Activated naive CD4-positive, alpha-beta T cell treated with anti-CD3 and anti-CD28 coated beads, Interleukin-2, amount 50 U/mL, for 24 hours (primary cell): ENCODE measurements around the gene CNIH2.

Experiments used
- H3K27ac Mint-ChIP-seq: one replicate; pipeline ENCODE4 v1.8.0; 2021; ENCODE audit warnings: mild to moderate bottlenecking, mixed read lengths
- H3K27me3 Mint-ChIP-seq: one replicate; pipeline ENCODE4 v1.8.0; 2021; ENCODE audit warnings: mixed read lengths
- H3K36me3 Mint-ChIP-seq: one replicate; pipeline ENCODE4 v1.8.0; 2021; ENCODE audit warnings: mixed read lengths
- H3K4me1 Mint-ChIP-seq: one replicate; pipeline ENCODE4 v1.8.0; 2021; ENCODE audit warnings: mixed read lengths
- H3K4me3 Mint-ChIP-seq: one replicate; pipeline ENCODE4 v1.8.0; 2021; ENCODE audit warnings: mild to moderate bottlenecking, mixed read lengths
- H3K9me3 Mint-ChIP-seq: one replicate; pipeline ENCODE4 v1.8.0; 2021; ENCODE audit warnings: mixed read lengths

The CNIH2 gene

GRCh38 chr11:66277471-66278362 is at the start of gene CNIH2:
TSS of gene CNIH2 (plus strand) at chr11:66278175. CDS start at chr11:66278457, 282 bp downstream.
- Mint-ChIP-seq H3K4me1 (peaks cover 34% of the 10 kb centered on the region), H3K36me3 (peaks cover 5% of the 10 kb centered on the region), H3K4me3 (peak within 1 kb of the TSS; percentile 66), H3K27ac (peak within 1 kb of the TSS; percentile 62), H3K9me3 (no peaks in the 10 kb centered on the region), H3K27me3 (peaks cover 1% of the 10 kb centered on the region)

GRCh38 chr11:66228521-66228920 is 49.5 kb upstream of the CNIH2 start:
- Mint-ChIP-seq H3K27me3 (no peaks in the 10 kb centered on the region), H3K36me3 (peaks cover 11% of the 10 kb centered on the region), H3K9me3 (no peaks in the 10 kb centered on the region), H3K4me3 (no peak overlapping the region), H3K27ac (peak overlapping the region; percentile 79), H3K4me1 (peaks cover under 1% of the 10 kb centered on the region)

GRCh38 chr11:66230156-66230555 is 47.8 kb upstream of the CNIH2 start:
- Mint-ChIP-seq H3K36me3 (peaks cover 10% of the 10 kb centered on the region), H3K9me3 (no peaks in the 10 kb centered on the region), H3K27ac (no peak overlapping the region), H3K4me3 (no peak overlapping the region), H3K27me3 (no peaks in the 10 kb centered on the region), H3K4me1 (no peaks in the 10 kb centered on the region)

GRCh38 chr11:66230978-66231377 is 47.0 kb upstream of the CNIH2 start:
- no peaks in the 10 kb centered on the region for H3K9me3 Mint-ChIP-seq
- H3K27me3 Mint-ChIP-seq, result no peaks in the 10 kb centered on the region
- H3K36me3 Mint-ChIP-seq, result peaks cover 14% of the 10 kb centered on the region
- H3K4me3 Mint-ChIP-seq, result no peak overlapping the region
- no peaks in the 10 kb centered on the region for H3K4me1 Mint-ChIP-seq
- no peak overlapping the region for H3K27ac Mint-ChIP-seq

GRCh38 chr11:66231561-66231960 is 46.4 kb upstream of the CNIH2 start:
- Mint-ChIP-seq H3K27me3 (no peaks in the 10 kb centered on the region), H3K27ac (no peak overlapping the region), H3K4me3 (no peak overlapping the region), H3K4me1 (no peaks in the 10 kb centered on the region), H3K36me3 (peaks cover 14% of the 10 kb centered on the region), H3K9me3 (no peaks in the 10 kb centered on the region)

- no peaks in the 10 kb centered on the region for H3K4me1 Mint-ChIP-seq
- H3K9me3 Mint-ChIP-seq, result no peaks in the 10 kb centered on the region
- H3K27ac Mint-ChIP-seq, result no peak overlapping the region
- H3K27me3 Mint-ChIP-seq, result no peaks in the 10 kb centered on the region
- H3K4me3 Mint-ChIP-seq, result no peak overlapping the region
- H3K36me3 Mint-ChIP-seq, result peaks cover 14% of the 10 kb centered on the region
Observed at GRCh38 chr11:66232769-66233168, 45.2 kb upstream of the CNIH2 start.

- peaks cover 14% of the 10 kb centered on the region for H3K36me3 Mint-ChIP-seq
- no peaks in the 10 kb centered on the region for H3K4me1 Mint-ChIP-seq
Observed at GRCh38 chr11:66233301-66233700, 44.7 kb upstream of the CNIH2 start.

GRCh38 chr11:66235141-66235540 is 42.8 kb upstream of the CNIH2 start:
- H3K36me3 Mint-ChIP-seq, result peaks cover 14% of the 10 kb centered on the region

More at GRCh38 chr11:66233301-66233700, 44.7 kb upstream of the CNIH2 start:
- Mint-ChIP-seq H3K9me3 (no peaks in the 10 kb centered on the region), H3K27me3 (no peaks in the 10 kb centered on the region), H3K4me3 (no peak overlapping the region), H3K27ac (no peak overlapping the region)

GRCh38 chr11:66237867-66238266 is 40.1 kb upstream of the CNIH2 start:
- H3K4me3 Mint-ChIP-seq, result no peak overlapping the region
- H3K4me1 Mint-ChIP-seq, result peaks cover 4% of the 10 kb centered on the region
- no peak overlapping the region for H3K27ac Mint-ChIP-seq
- H3K9me3 Mint-ChIP-seq, result no peaks in the 10 kb centered on the region
- H3K27me3 Mint-ChIP-seq, result no peaks in the 10 kb centered on the region
- peaks cover 8% of the 10 kb centered on the region for H3K36me3 Mint-ChIP-seq

More at GRCh38 chr11:66235141-66235540, 42.8 kb upstream of the CNIH2 start:
- Mint-ChIP-seq H3K27me3 (no peaks in the 10 kb centered on the region), H3K27ac (peak overlapping the region; percentile 63), H3K4me3 (no peak overlapping the region), H3K4me1 (no peaks in the 10 kb centered on the region), H3K9me3 (no peaks in the 10 kb centered on the region)

GRCh38 chr11:66238786-66239413 is 39.1 kb upstream of the CNIH2 start:
- no peak overlapping the region for H3K4me3 Mint-ChIP-seq
- H3K9me3 Mint-ChIP-seq, result no peaks in the 10 kb centered on the region
- H3K27me3 Mint-ChIP-seq, result no peaks in the 10 kb centered on the region
- no peak overlapping the region for H3K27ac Mint-ChIP-seq
- H3K36me3 Mint-ChIP-seq, result peaks cover 6% of the 10 kb centered on the region
- peaks cover 4% of the 10 kb centered on the region for H3K4me1 Mint-ChIP-seq

- H3K27ac Mint-ChIP-seq, result peak overlapping the region; percentile 30
- H3K27me3 Mint-ChIP-seq, result no peaks in the 10 kb centered on the region
- peaks cover 4% of the 10 kb centered on the region for H3K36me3 Mint-ChIP-seq
- peaks cover 4% of the 10 kb centered on the region for H3K4me1 Mint-ChIP-seq
- H3K4me3 Mint-ChIP-seq, result no peak overlapping the region
- H3K9me3 Mint-ChIP-seq, result no peaks in the 10 kb centered on the region
Observed at GRCh38 chr11:66239511-66239910, 38.5 kb upstream of the CNIH2 start.

- Mint-ChIP-seq H3K4me3 (no peak overlapping the region), H3K9me3 (no peaks in the 10 kb centered on the region), H3K36me3 (peaks cover 4% of the 10 kb centered on the region), H3K27me3 (no peaks in the 10 kb centered on the region), H3K4me1 (peaks cover 4% of the 10 kb centered on the region), H3K27ac (no peak overlapping the region)
Observed at GRCh38 chr11:66239998-66240780, 37.8 kb upstream of the CNIH2 start.

- Mint-ChIP-seq H3K36me3 (no peaks in the 10 kb centered on the region), H3K27ac (peak overlapping the region; percentile 91)
Observed at GRCh38 chr11:66240781-66241136, 37.2 kb upstream of the CNIH2 start.

GRCh38 chr11:66242095-66242765 is 35.7 kb upstream of the CNIH2 start:
- H3K27me3 Mint-ChIP-seq, result no peaks in the 10 kb centered on the region
- peaks cover 4% of the 10 kb centered on the region for H3K4me1 Mint-ChIP-seq
- no peak overlapping the region for H3K4me3 Mint-ChIP-seq
- H3K27ac Mint-ChIP-seq, result no peak overlapping the region
- no peaks in the 10 kb centered on the region for H3K36me3 Mint-ChIP-seq
- no peaks in the 10 kb centered on the region for H3K9me3 Mint-ChIP-seq

More at GRCh38 chr11:66240781-66241136, 37.2 kb upstream of the CNIH2 start:
- Mint-ChIP-seq H3K27me3 (no peaks in the 10 kb centered on the region), H3K9me3 (no peaks in the 10 kb centered on the region), H3K4me1 (peaks cover 4% of the 10 kb centered on the region), H3K4me3 (no peak overlapping the region)
